ENCODE data around the gene GSTP1.

GSTP1 gene

DNA sequence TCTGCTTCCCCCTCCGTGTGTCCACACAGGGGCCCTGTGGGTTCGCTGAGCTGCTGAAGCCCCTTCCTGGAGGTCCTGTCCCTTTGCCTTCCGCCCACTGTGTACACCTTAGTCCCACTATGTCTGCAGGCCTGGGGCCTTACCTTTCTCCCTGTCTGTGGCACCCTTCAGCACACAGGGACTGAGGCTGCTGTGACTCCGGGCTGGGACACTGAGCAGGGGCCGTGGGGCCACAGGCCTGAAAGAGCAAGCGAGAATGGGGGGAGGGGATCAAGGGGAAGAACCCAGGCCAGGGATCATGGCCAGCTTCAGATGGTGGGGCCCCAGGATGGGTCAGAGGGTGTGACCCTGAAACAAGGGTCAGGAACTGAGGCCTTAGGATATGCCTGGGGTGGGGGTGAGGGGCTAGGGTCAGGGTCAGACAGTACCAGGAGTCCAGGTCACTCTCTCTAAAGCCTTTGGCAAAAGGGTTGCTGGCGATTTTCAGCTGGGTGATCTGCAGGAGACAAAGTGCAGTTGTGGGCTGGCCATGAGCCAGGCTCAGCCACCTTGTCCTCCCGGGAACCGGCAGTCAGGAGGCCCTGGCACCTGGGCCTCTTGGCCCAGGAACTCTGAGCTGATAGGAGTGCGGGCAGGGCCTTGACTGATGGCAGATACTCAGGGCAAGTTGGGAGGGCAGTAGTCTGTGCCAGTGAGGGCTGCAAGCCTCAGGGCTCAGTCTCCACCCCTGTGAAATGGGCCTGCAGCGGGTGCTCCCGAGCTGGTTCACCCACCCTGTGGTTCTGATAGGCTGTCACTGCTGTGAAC is 48.8 kb downstream of the GSTP1 start:
- DNase-seq, result no peak

GRCh38 chr11:67632982-67633755 is 49.6 kb downstream of the GSTP1 start:
- peak; percentile 60 for DNase-seq

DNA sequence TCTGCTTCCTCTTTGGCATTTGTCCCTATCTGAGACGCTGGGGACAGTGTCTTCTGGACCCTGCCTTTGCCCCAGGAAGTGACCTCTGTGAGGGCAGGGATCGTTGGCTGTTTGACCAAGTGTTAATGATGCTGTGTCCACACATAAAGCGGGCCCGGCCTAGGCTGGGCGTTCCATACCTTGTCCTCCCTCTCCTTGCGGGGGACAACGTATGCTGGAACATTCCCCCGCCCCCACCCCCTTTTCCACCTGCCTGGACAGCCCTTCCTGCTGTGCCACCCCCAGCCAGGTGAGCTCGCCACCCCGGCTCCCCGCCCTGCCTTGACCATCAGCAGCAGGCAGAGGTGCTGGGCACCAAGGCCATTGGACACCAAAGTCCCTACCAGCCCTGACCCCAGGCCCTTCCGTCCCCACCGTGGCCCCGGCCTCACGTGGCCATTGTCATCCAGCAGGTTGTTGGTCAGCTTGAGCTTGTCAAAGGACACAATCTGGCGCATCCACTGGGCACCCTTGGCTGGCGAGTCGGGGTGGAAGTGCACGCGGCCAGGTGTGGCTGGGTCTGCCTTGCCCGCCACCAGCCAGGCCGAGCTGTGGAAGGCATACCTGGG is 50.2 kb downstream of the GSTP1 start:
- DNase-seq, result peak; percentile 60

GRCh38 chr11:67634366-67635230 is 51.0 kb downstream of the GSTP1 start:
- DNase-seq, result peak; percentile 47

DNA sequence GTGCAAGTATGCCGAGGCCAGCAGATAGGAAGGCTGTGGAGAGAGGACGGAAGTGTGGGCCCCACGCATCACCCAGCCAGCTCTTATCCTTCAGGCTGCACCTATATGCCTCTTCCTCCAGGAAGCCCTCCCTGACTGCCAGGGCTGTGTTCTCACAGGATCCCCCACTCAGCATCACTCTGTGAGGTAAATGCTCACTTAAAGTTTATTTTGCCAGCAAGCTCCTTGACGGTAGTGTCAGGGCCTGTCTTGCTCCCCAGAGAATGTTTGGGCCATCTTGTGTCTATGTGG is 51.6 kb downstream of the GSTP1 start:
- DNase-seq, result peak; percentile 38
